Fibroblast of lung (primary cell): ENCODE measurements around the gene DNAJA3.

ENCODE experiments used
- EZH2 ChIP-seq: IDR thresholded peaks from 2 replicates; pipeline ENCODE4 v1.5.1; 2012; ENCODE audit warnings: low read length, control low read depth, mild to moderate bottlenecking; ENCODE audit errors: missing control alignments
- TF ChIP-seq, protein P1 (sequence below), 2 donors: IDR thresholded peaks in 1 of 2; conservative IDR thresholded peaks in 1 of 2; 1 replicate in 1 of 2; 2 replicates in 1 of 2; pipeline ENCODE4 v1.5.1; 2011 to 2012; ENCODE audit warnings: low read length in 2 of 2, control low read depth in 1 of 2, inconsistent platforms in 1 of 2, low read depth in 1 of 2, mild to moderate bottlenecking in 1 of 2

DNA sequence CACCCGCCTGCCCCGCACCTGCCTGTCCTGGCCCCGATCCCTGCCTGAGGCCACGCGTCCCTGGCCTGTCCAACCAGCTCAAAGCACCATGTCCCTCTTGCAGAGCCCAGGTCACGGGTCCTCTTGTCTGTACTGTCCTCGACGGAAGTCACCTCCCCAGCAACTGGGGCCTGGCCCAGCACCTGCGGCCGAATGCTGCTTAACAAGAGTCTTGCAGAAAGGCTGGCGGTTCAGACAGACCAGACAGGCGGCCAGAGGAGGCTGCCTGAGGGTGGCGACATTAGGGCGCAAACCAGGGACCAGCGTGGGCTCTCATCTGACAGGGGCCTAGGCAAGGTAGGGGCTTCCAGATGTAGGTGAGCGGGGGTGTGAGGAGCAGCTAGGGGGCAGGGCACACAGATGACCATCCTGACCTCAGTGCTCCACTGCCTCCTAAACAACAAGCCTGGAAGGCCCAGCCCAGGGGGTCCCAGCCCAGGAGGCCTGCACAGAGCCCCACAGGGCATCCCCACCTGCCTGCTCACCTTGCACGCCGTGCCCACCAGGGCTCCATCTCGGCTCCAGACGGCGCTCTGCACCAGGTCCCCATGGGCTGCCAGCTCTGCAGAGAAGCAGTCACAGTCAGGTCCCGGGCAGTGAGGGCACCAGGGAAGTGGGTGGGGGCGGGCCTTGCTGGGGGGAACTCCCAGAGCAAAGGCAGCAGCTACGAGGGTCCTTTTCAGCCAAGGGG, 20.5 kb upstream of the DNAJA3 start:
- TF ChIP-seq, protein P1, sequence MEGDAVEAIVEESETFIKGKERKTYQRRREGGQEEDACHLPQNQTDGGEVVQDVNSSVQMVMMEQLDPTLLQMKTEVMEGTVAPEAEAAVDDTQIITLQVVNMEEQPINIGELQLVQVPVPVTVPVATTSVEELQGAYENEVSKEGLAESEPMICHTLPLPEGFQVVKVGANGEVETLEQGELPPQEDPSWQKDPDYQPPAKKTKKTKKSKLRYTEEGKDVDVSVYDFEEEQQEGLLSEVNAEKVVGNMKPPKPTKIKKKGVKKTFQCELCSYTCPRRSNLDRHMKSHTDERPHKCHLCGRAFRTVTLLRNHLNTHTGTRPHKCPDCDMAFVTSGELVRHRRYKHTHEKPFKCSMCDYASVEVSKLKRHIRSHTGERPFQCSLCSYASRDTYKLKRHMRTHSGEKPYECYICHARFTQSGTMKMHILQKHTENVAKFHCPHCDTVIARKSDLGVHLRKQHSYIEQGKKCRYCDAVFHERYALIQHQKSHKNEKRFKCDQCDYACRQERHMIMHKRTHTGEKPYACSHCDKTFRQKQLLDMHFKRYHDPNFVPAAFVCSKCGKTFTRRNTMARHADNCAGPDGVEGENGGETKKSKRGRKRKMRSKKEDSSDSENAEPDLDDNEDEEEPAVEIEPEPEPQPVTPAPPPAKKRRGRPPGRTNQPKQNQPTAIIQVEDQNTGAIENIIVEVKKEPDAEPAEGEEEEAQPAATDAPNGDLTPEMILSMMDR (conservative IDR thresholded peaks at IDR 0.05 in 1 of 2, IDR thresholded peaks at IDR 0.05 in 1 of 2; ENCODE audit: low read depth in 1 of 2, low read length in 2 of 2) = no peak
- TF ChIP-seq EZH2 = no peak
